GM19328 (cell line): Measurements from ENCODE around the gene ALCAM.
A peak's percentile ranks its signal among the peaks of the same experiment; 100 is the strongest.

Experiments
- ATAC-seq: cut with Tn5 transposase; IDR thresholded peaks from one replicate; pipeline ENCODE4 v1.9.1; 2021; ENCODE audit warnings: mild to moderate bottlenecking, moderate library complexity; ENCODE audit not compliant: unreplicated experiment

ALCAM gene

GRCh38 chr3:105470851-105471250, 104.1 kb downstream of the ALCAM start:
- no peak for ATAC-seq

GRCh38 chr3:105473521-105474223, 107.0 kb downstream of the ALCAM start:
- peak; percentile 55 for ATAC-seq

GRCh38 chr3:105480768-105481167, 114.1 kb downstream of the ALCAM start:
- ATAC-seq, result no peak

GRCh38 chr3:105483476-105483875, 116.8 kb downstream of the ALCAM start:
- ATAC-seq, result no peak

GRCh38 chr3:105490045-105490444, 123.3 kb downstream of the ALCAM start:
- no peak for ATAC-seq

- ATAC-seq, result no peak
Measured at GRCh38 chr3:105493305-105493892, 126.7 kb downstream of the ALCAM start.

GRCh38 chr3:105495021-105495420, 128.3 kb downstream of the ALCAM start:
- no peak for ATAC-seq

GRCh38 chr3:105496343-105496742, 129.6 kb downstream of the ALCAM start:
- ATAC-seq, result no peak

- ATAC-seq, result no peak
Measured at GRCh38 chr3:105497386-105497785, 130.7 kb downstream of the ALCAM start.

GRCh38 chr3:105499961-105500360, 133.3 kb downstream of the ALCAM start:
- ATAC-seq, result no peak

GRCh38 chr3:105502333-105502732, 135.6 kb downstream of the ALCAM start:
- ATAC-seq, result no peak

- ATAC-seq, result no peak
Measured at GRCh38 chr3:105503191-105503593, 136.5 kb downstream of the ALCAM start.

- no peak for ATAC-seq
Measured at GRCh38 chr3:105504440-105504951, 137.8 kb downstream of the ALCAM start.

GRCh38 chr3:105505170-105505569, 138.5 kb downstream of the ALCAM start:
- ATAC-seq, result no peak

GRCh38 chr3:105511031-105511430, 144.3 kb downstream of the ALCAM start:
- no peak for ATAC-seq

- ATAC-seq, result no peak
Measured at GRCh38 chr3:105512061-105512460, 145.4 kb downstream of the ALCAM start.

- no peak for ATAC-seq
Measured at GRCh38 chr3:105513042-105513441, 146.3 kb downstream of the ALCAM start.

GRCh38 chr3:105513886-105514285, 147.2 kb downstream of the ALCAM start:
- no peak for ATAC-seq

GRCh38 chr3:105515372-105515771, 148.7 kb downstream of the ALCAM start:
- ATAC-seq, result no peak

GRCh38 chr3:105516972-105517371, 150.3 kb downstream of the ALCAM start:
- no peak for ATAC-seq

- ATAC-seq, result no peak
Measured at GRCh38 chr3:105518203-105518602, 151.5 kb downstream of the ALCAM start.

GRCh38 chr3:105518806-105519418, 152.2 kb downstream of the ALCAM start:
- peak; percentile 83 for ATAC-seq
